ENCODE measurements around the gene FGFRL1. TPM values are rescaled to one million over a fixed set of nuclear protein-coding genes. Genes with fewer than 3 reads are reported as not detected.
"Not testable (repeated sequence)": the region's sequence is repeated elsewhere in the genome, so short reads cannot be mapped to it uniquely, and the experiment has no call there.

Gene FGFRL1
- total and polyA plus RNA-seq, 3 donors from 2014 or later, result 13.7 to 25.6 (median 14.4) TPM

DNA sequence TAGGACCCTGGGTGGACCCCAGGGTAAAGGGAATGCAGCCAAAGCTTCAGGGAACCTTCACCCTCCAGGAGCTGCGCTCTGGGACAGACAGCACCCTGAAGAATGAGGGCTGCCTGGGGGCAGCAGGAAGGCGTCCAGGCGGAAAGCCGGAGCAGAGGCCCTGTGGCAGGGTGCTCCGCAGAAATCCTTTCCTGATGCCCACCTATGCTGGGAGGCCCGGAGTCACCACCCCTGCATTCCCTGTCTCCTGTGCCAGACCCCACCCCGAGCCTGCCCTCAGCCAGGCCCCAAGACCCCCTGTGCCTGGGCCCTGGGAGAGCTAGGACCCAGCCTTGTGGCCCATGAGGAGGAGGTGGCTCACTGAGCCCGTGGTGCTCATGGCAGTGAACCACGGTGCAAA is 36.8 kb upstream of the FGFRL1 start:
- no peak for DNase-seq
- Histone ChIP-seq H3K9me3 (no peaks in the 10 kb centered on the region), H3K27me3 (no peaks in the 10 kb centered on the region), H3K36me3 (ENCODE audit: low read depth, missing control alignments) (no peaks in the 10 kb centered on the region), H3K4me3 (no peak overlapping the region), H3K27ac (no peak overlapping the region), H3K4me1 (peaks cover 14% of the 10 kb centered on the region)
- intact Hi-C loops (cut with DNase I; ENCODE audit: low total_unique reads), result no loop called here
- WGBS, 2 donors, result 83% methylated on average over 9 of the region's 9 CpGs; no CpG with 5 or more reads in 1 of the 2 donors
- TF ChIP-seq POLR2A (IDR thresholded peaks at IDR 0.05), result no peak
- TF ChIP-seq, protein P1, sequence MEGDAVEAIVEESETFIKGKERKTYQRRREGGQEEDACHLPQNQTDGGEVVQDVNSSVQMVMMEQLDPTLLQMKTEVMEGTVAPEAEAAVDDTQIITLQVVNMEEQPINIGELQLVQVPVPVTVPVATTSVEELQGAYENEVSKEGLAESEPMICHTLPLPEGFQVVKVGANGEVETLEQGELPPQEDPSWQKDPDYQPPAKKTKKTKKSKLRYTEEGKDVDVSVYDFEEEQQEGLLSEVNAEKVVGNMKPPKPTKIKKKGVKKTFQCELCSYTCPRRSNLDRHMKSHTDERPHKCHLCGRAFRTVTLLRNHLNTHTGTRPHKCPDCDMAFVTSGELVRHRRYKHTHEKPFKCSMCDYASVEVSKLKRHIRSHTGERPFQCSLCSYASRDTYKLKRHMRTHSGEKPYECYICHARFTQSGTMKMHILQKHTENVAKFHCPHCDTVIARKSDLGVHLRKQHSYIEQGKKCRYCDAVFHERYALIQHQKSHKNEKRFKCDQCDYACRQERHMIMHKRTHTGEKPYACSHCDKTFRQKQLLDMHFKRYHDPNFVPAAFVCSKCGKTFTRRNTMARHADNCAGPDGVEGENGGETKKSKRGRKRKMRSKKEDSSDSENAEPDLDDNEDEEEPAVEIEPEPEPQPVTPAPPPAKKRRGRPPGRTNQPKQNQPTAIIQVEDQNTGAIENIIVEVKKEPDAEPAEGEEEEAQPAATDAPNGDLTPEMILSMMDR (IDR thresholded peaks at IDR 0.05), result no peak

DNA sequence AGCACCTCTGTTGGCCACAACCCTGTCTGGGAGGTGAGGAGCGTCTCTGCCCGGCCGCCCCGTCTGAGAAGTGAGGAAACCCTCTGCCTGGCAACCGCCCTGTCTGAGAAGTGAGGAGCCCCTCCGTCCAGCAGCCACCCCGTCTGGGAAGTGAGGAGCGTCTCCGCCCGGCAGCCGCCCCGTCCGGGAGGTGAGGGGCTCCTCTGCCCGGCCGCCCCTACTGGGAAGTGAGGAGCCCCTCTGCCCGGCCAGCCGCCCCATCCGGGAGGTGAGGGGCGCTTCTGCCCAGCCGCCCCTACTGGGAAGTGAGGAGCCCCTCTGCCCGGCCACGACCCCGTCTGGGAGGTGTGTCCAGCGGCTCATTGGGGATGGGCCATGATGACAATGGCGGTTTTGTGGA is 35.4 kb upstream of the FGFRL1 start:
- peaks cover 14% of the 10 kb centered on the region for H3K4me1 ChIP-seq
- H3K4me3 ChIP-seq; H3K9me3 ChIP-seq; H3K27me3 ChIP-seq; intact Hi-C loops (cut with DNase I; ENCODE audit: low total_unique reads); DNase-seq; H3K36me3 ChIP-seq (ENCODE audit: low read depth, missing control alignments); H3K27ac ChIP-seq: not testable (repeated sequence)
- 78% methylated on average over 3 of the region's 25 CpGs; no CpG with 5 or more reads in 1 of the 2 donors for WGBS, 2 donors

DNA sequence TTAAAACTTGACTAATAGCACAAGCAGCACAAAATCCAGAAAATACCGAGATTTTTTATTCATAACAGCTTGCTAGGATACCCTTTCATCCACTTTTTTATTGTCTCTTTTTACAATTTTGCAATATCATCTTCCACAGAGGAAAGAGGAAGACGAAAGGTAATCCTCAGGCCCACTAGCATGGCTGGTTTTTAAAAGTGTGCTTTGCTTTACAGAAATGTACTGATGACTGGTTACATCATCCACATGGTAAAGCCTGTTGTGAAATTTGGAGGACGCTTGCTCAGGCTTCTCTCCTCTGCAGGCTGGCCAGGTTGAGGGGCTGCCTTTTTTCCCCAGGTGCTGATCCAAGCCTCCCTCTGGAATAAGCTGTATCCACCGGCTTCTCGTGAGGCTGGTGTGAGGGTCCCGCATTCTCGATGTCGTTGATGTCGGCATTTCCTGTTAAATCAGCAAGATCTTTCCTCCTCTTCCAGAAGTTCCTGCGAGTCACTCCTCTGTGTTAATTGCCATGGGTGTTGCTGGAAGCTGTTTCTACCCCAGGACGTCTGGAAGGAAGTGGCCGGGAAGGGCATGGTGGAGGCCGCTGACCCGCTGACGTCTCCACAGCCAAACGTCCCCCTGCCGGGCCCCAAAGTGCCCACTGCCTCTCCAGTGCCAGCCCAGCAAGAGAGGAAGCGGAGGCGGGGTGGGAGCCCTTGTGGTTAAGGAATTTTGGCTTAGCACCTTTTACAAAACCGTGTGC is 32.3 kb upstream of the FGFRL1 start:
- Histone ChIP-seq H3K4me1 (no peaks in the 10 kb centered on the region), H3K4me3 (no peak overlapping the region), H3K27ac (no peak overlapping the region), H3K9me3 (no peaks in the 10 kb centered on the region), H3K36me3 (ENCODE audit: low read depth, missing control alignments) (no peaks in the 10 kb centered on the region), H3K27me3 (no peaks in the 10 kb centered on the region)
- 66 to 67% methylated on average over 19 to 20 of the region's 20 CpGs for WGBS, 2 donors
- TF ChIP-seq, protein P1 (IDR thresholded peaks at IDR 0.05), result no peak
- no peak for TF ChIP-seq POLR2A (IDR thresholded peaks at IDR 0.05)
- intact Hi-C loops (cut with DNase I; ENCODE audit: low total_unique reads), result no loop called here
- DNase-seq, result no peak

DNA sequence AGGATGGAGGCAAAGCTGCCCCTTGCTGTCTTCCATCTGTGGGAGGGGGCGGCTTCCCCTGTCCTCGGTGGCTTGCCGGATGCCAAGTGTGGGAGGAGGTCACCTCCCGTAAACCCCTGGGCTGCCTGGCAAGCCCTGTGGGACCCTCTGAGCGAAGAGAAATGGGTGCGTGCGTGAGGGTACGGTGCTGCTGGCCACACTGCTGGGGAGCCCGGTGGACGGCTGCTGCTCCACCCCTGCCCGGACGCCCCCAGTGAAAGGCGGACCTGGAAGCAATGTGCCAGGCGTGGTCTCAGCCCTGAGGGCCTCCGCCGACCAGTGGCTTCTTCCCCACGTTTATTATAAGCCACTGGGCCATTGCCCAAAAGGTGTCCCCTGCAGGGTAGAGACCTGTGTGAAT is 29.1 kb upstream of the FGFRL1 start:
- Histone ChIP-seq H3K4me1 (peaks cover 6% of the 10 kb centered on the region), H3K27ac (no peak overlapping the region), H3K36me3 (ENCODE audit: low read depth, missing control alignments) (no peaks in the 10 kb centered on the region), H3K4me3 (no peak overlapping the region), H3K9me3 (no peaks in the 10 kb centered on the region), H3K27me3 (no peaks in the 10 kb centered on the region)
- TF ChIP-seq POLR2A (IDR thresholded peaks at IDR 0.05), result no peak
- TF ChIP-seq, protein P1 (IDR thresholded peaks at IDR 0.05), result no peak
- intact Hi-C loops (cut with DNase I; ENCODE audit: low total_unique reads), result no loop called here
- 93 to 95% methylated on average over 14 to 17 of the region's 17 CpGs for WGBS, 2 donors
- DNase-seq, result no peak

DNA sequence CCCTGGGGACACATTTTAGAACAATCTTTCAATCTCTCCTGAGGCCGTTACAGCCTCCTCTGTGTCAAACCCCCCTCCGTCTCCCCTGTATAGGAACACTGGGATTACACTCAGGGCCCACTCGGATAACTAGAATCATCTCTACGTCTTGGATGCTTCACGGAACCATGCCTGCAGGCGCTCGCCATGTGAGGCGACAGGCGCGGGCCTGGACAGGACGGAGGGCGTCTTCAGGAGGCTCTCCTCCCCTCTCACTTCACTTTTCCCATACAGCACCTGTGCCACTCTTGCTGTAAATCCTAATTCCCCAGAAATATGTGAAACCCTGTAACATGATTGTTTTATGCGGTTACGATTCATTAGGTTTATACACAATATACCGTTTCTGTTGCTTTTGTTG is 28.6 kb upstream of the FGFRL1 start:
- Histone ChIP-seq H3K9me3 (no peaks in the 10 kb centered on the region), H3K36me3 (ENCODE audit: low read depth, missing control alignments) (no peaks in the 10 kb centered on the region), H3K27ac (no peak overlapping the region), H3K4me3 (no peak overlapping the region), H3K27me3 (no peaks in the 10 kb centered on the region), H3K4me1 (peaks cover 11% of the 10 kb centered on the region)
- 96 to 97% methylated on average over 15 of the region's 15 CpGs for WGBS, 2 donors
- intact Hi-C loops (cut with DNase I; ENCODE audit: low total_unique reads), result no loop called here
- DNase-seq, result no peak
- no peak for TF ChIP-seq POLR2A (IDR thresholded peaks at IDR 0.05)
- TF ChIP-seq, protein P1 (IDR thresholded peaks at IDR 0.05), result no peak

All from testis (tissue), 3 donors.